HEK293 (cell line): Measurements from ENCODE around the gene SH3GLB1.

Source experiments
- BCL11A ChIP-seq: fragments of 450-650 bp; formaldehyde crosslinking; IDR thresholded peaks from 2 replicates; pipeline ENCODE4 v1.5.1; 2016; ENCODE audit warnings: low read depth, missing biosample characterization, missing genetic modification characterization
- FEZF1 ChIP-seq: fragments of 450-650 bp; formaldehyde crosslinking; IDR thresholded peaks from 2 replicates; pipeline ENCODE4 v1.5.1; 2016; ENCODE audit warnings: missing biosample characterization, missing genetic modification characterization
- GLIS1 ChIP-seq: fragments of 450-650 bp; formaldehyde crosslinking; IDR thresholded peaks from 2 replicates; pipeline ENCODE4 v1.5.1; 2016; ENCODE audit warnings: missing biosample characterization, missing genetic modification characterization
- HOXC10 ChIP-seq: sonication (generic); formaldehyde crosslinking; IDR thresholded peaks from 2 replicates; pipeline ENCODE4 v1.8.1; 2023; ENCODE audit warnings: mild to moderate bottlenecking, missing genetic modification reagents
- IKZF3 ChIP-seq: fragments of 450-650 bp; IDR thresholded peaks from 2 replicates; pipeline ENCODE4 v1.5.0; 2018; ENCODE audit warnings: missing biosample characterization, mild to moderate bottlenecking, missing genetic modification characterization, moderate library complexity
- RBAK ChIP-seq: fragments of 450-650 bp; formaldehyde crosslinking; IDR thresholded peaks from 2 replicates; pipeline ENCODE4 v1.5.1; 2016; ENCODE audit warnings: missing biosample characterization, missing genetic modification characterization
- WT1 ChIP-seq: fragments of 450-650 bp; formaldehyde crosslinking; IDR thresholded peaks from 2 replicates; pipeline ENCODE4 v1.5.1; 2016; ENCODE audit warnings: missing biosample characterization, missing genetic modification characterization
- ZBTB17 ChIP-seq: fragments of 450-650 bp; formaldehyde crosslinking; IDR thresholded peaks from 2 replicates; pipeline ENCODE4 v1.5.1; 2016; ENCODE audit warnings: missing biosample characterization, missing genetic modification characterization
- ZBTB21 ChIP-seq: fragments of 450-650 bp; formaldehyde crosslinking; IDR thresholded peaks from 2 replicates; pipeline ENCODE4 v1.5.1; 2017; ENCODE audit warnings: missing biosample characterization, missing genetic modification characterization
- ZIC2 ChIP-seq: fragments of 450-650 bp; formaldehyde crosslinking; IDR thresholded peaks from 2 replicates; pipeline ENCODE4 v1.5.1; 2016; ENCODE audit warnings: missing biosample characterization, missing genetic modification characterization
- ZNF132 ChIP-seq: fragments of 450-650 bp; formaldehyde crosslinking; IDR thresholded peaks from 2 replicates; pipeline ENCODE4 v1.5.1; 2017; ENCODE audit warnings: missing biosample characterization, missing genetic modification characterization, borderline replicate concordance
- ZNF155 ChIP-seq: fragments of 450-650 bp; formaldehyde crosslinking; IDR thresholded peaks from 2 replicates; pipeline ENCODE4 v1.5.1; 2016; ENCODE audit warnings: missing biosample characterization, missing genetic modification characterization
- ZNF184 ChIP-seq: fragments of 450-650 bp; IDR thresholded peaks from 2 replicates; pipeline ENCODE4 v1.5.1; 2018; ENCODE audit warnings: missing biosample characterization, mild to moderate bottlenecking, missing genetic modification characterization
- ZNF221 ChIP-seq: fragments of 450-650 bp; formaldehyde crosslinking; IDR thresholded peaks from 2 replicates; pipeline ENCODE4 v1.5.1; 2017; ENCODE audit warnings: missing biosample characterization, missing genetic modification characterization, borderline replicate concordance
- ZNF223 ChIP-seq: fragments of 450-650 bp; formaldehyde crosslinking; IDR thresholded peaks from 2 replicates; pipeline ENCODE4 v1.5.1; 2016; ENCODE audit warnings: missing biosample characterization, missing genetic modification characterization
- ZNF24 ChIP-seq: fragments of 450-650 bp; formaldehyde crosslinking; IDR thresholded peaks from 2 replicates; pipeline ENCODE4 v1.5.1; 2016; ENCODE audit warnings: missing biosample characterization, missing genetic modification characterization
- ZNF335 ChIP-seq: fragments of 450-650 bp; formaldehyde crosslinking; conservative IDR thresholded peaks from 2 replicates; pipeline ENCODE4 v1.5.1; 2016; ENCODE audit warnings: missing biosample characterization, missing genetic modification characterization
- ZNF341 ChIP-seq: fragments of 450-650 bp; formaldehyde crosslinking; IDR thresholded peaks from 2 replicates; pipeline ENCODE4; 2016; ENCODE audit warnings: low read depth, missing biosample characterization, missing genetic modification characterization
- ZNF391 ChIP-seq: fragments of 450-650 bp; formaldehyde crosslinking; IDR thresholded peaks from 2 replicates; pipeline ENCODE4 v1.5.1; 2016; ENCODE audit warnings: low read depth, missing biosample characterization, missing genetic modification characterization, borderline replicate concordance
- ZNF394 ChIP-seq: fragments of 450-650 bp; formaldehyde crosslinking; IDR thresholded peaks from 2 replicates; pipeline ENCODE4 v1.5.1; 2016; ENCODE audit warnings: missing biosample characterization, missing genetic modification characterization, mild to moderate bottlenecking, moderate library complexity, borderline replicate concordance
- ZNF529 ChIP-seq: fragments of 450-650 bp; formaldehyde crosslinking; IDR thresholded peaks from 2 replicates; pipeline ENCODE4 v1.5.1; 2017; ENCODE audit warnings: missing genetic modification characterization, missing biosample characterization; ENCODE audit not compliant: insufficient replicate concordance
- ZNF549 ChIP-seq: fragments of 450-650 bp; IDR thresholded peaks from 2 replicates; pipeline ENCODE4 v1.5.1; 2018; ENCODE audit warnings: missing biosample characterization, missing genetic modification characterization, mild to moderate bottlenecking, inconsistent platforms, moderate library complexity
- ZNF555 ChIP-seq: fragments of 450-650 bp; formaldehyde crosslinking; conservative IDR thresholded peaks from 2 replicates; pipeline ENCODE4 v1.5.1; 2017; ENCODE audit warnings: missing biosample characterization, mild to moderate bottlenecking, missing genetic modification characterization, inconsistent platforms
- ZNF585B ChIP-seq: fragments of 450-650 bp; formaldehyde crosslinking; IDR thresholded peaks from 2 replicates; pipeline ENCODE4 v1.5.1; 2016; ENCODE audit warnings: missing biosample characterization, missing genetic modification characterization
- ZNF707 ChIP-seq: fragments of 450-650 bp; formaldehyde crosslinking; IDR thresholded peaks from 2 replicates; pipeline ENCODE4 v1.5.1; 2016; ENCODE audit warnings: missing biosample characterization, missing genetic modification characterization
- ZNF747 ChIP-seq: fragments of 450-650 bp; formaldehyde crosslinking; IDR thresholded peaks from 2 replicates; pipeline ENCODE4 v1.5.1; 2016; ENCODE audit warnings: missing biosample characterization, missing genetic modification characterization
- ZNF76 ChIP-seq: fragments of 450-650 bp; formaldehyde crosslinking; IDR thresholded peaks from 2 replicates; pipeline ENCODE4; 2016; ENCODE audit warnings: low read depth, missing biosample characterization, missing genetic modification characterization, borderline replicate concordance
- TF ChIP-seq, protein P1 (sequence below): fragments of 450-650 bp; formaldehyde crosslinking; conservative IDR thresholded peaks from 2 replicates; pipeline ENCODE4 v1.5.1; 2016; ENCODE audit warnings: low read depth, missing biosample characterization, missing genetic modification characterization
- TF ChIP-seq, protein P2 (sequence below): fragments of 450-650 bp; formaldehyde crosslinking; IDR thresholded peaks from 2 replicates; pipeline ENCODE4 v1.5.1; 2016; ENCODE audit warnings: missing biosample characterization, missing genetic modification characterization
- TF ChIP-seq, protein P3 (sequence below): fragments of 450-650 bp; IDR thresholded peaks from 2 replicates; pipeline ENCODE4 v1.5.1; 2018; ENCODE audit warnings: missing biosample characterization, mild to moderate bottlenecking, missing genetic modification characterization
- TF ChIP-seq, protein P4 (sequence below): fragments of 450-650 bp; formaldehyde crosslinking; IDR thresholded peaks from 2 replicates; pipeline ENCODE4 v1.5.1; 2016; ENCODE audit warnings: missing biosample characterization, missing genetic modification characterization, borderline replicate concordance

SH3GLB1 gene

DNA sequence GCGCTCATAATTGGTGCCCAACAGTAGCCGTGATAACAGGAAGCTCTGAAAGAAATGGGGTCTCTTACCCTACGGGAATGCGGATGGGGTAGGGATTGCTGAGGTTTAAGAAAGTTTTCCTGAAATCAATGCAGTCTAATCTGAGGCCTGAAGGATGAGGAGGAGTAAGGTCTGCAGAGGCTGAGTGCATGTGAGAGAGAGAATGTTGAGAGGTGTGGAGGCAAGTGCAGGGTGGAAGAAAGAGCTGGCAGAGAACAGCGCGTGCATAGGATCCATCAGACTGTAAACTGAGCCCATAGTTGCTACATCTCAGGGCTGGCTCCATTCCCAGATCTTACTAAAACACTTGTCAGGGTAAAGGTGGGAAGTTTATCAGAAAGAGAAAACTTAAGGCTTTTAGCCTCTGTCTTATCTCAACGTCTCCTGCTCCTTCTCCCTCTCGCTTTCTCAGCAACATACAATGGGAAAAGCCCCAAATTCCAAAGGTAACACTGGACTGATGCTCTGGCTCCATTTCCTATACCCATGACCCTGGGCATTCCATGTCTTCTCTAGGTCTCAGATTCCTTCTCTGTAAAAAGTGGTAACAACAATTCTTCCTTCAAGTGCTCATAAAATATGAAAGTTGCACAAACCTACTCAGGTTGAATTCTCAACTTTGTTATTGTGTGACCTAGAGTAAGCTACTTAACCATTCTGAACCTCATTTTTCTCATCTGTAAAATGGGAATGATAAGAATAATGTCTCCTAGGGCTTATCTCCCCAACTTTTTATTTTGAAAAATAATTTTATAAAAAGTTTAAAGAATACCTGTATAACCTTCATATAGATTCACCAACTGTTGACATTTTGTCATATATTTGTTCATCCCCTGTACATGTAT lies 75.2 kb downstream of the SH3GLB1 start (continued):
- TF ChIP-seq, protein P1, sequence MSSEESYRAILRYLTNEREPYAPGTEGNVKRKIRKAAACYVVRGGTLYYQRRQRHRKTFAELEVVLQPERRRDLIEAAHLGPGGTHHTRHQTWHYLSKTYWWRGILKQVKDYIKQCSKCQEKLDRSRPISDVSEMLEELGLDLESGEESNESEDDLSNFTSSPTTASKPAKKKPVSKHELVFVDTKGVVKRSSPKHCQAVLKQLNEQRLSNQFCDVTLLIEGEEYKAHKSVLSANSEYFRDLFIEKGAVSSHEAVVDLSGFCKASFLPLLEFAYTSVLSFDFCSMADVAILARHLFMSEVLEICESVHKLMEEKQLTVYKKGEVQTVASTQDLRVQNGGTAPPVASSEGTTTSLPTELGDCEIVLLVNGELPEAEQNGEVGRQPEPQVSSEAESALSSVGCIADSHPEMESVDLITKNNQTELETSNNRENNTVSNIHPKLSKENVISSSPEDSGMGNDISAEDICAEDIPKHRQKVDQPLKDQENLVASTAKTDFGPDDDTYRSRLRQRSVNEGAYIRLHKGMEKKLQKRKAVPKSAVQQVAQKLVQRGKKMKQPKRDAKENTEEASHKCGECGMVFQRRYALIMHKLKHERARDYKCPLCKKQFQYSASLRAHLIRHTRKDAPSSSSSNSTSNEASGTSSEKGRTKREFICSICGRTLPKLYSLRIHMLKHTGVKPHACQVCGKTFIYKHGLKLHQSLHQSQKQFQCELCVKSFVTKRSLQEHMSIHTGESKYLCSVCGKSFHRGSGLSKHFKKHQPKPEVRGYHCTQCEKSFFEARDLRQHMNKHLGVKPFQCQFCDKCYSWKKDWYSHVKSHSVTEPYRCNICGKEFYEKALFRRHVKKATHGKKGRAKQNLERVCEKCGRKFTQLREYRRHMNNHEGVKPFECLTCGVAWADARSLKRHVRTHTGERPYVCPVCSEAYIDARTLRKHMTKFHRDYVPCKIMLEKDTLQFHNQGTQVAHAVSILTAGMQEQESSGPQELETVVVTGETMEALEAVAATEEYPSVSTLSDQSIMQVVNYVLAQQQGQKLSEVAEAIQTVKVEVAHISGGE (tag by site-specific recombination): 0 out of 2 replicates have a peak, but pooled peaks have one; percentile 7
- no peak; the same call in 1 of the 2 replicates for TF ChIP-seq ZNF184
- TF ChIP-seq, protein P2, sequence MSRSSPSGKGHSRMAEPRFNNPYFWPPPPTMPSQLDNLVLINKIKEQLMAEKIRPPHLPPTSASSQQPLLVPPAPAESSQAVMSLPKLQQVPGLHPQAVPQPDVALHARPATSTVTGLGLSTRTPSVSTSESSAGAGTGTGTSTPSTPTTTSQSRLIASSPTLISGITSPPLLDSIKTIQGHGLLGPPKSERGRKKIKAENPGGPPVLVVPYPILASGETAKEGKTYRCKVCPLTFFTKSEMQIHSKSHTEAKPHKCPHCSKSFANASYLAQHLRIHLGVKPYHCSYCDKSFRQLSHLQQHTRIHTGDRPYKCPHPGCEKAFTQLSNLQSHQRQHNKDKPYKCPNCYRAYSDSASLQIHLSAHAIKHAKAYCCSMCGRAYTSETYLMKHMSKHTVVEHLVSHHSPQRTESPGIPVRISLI (tag by site-specific recombination): no peak
- no peak for TF ChIP-seq ZNF555 (tag by site-specific recombination)
- peak; percentile 83 for TF ChIP-seq ZBTB17 (tag by site-specific recombination)
- TF ChIP-seq ZNF24 (tag by site-specific recombination): peak; percentile 26
- no peak for TF ChIP-seq ZNF223 (tag by site-specific recombination)
- TF ChIP-seq ZNF529 (tag by site-specific recombination): no peak
- no peak for TF ChIP-seq GLIS1 (tag by site-specific recombination)
- TF ChIP-seq ZNF549 (tag by site-specific recombination): no peak
- TF ChIP-seq, protein P3, sequence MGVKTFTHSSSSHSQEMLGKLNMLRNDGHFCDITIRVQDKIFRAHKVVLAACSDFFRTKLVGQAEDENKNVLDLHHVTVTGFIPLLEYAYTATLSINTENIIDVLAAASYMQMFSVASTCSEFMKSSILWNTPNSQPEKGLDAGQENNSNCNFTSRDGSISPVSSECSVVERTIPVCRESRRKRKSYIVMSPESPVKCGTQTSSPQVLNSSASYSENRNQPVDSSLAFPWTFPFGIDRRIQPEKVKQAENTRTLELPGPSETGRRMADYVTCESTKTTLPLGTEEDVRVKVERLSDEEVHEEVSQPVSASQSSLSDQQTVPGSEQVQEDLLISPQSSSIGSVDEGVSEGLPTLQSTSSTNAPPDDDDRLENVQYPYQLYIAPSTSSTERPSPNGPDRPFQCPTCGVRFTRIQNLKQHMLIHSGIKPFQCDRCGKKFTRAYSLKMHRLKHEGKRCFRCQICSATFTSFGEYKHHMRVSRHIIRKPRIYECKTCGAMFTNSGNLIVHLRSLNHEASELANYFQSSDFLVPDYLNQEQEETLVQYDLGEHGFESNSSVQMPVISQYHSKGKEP (tag by site-specific recombination): peak; percentile 7; the same call in 1 of the 2 replicates
- no peak for TF ChIP-seq ZBTB21 (tag by site-specific recombination)
- no peak for TF ChIP-seq BCL11A (tag by site-specific recombination)
- TF ChIP-seq, protein P4, sequence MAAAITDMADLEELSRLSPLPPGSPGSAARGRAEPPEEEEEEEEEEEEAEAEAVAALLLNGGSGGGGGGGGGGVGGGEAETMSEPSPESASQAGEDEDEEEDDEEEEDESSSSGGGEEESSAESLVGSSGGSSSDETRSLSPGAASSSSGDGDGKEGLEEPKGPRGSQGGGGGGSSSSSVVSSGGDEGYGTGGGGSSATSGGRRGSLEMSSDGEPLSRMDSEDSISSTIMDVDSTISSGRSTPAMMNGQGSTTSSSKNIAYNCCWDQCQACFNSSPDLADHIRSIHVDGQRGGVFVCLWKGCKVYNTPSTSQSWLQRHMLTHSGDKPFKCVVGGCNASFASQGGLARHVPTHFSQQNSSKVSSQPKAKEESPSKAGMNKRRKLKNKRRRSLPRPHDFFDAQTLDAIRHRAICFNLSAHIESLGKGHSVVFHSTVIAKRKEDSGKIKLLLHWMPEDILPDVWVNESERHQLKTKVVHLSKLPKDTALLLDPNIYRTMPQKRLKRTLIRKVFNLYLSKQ (tag by site-specific recombination): no peak
- no peak for TF ChIP-seq WT1 (tag by site-specific recombination)
- peak; percentile 80 for TF ChIP-seq ZNF335
- no peak for TF ChIP-seq ZNF221 (tag by site-specific recombination)
- no peak for TF ChIP-seq ZIC2
- TF ChIP-seq ZNF747 (tag by site-specific recombination): no peak
- TF ChIP-seq FEZF1 (tag by site-specific recombination): peak; percentile 85
- peak; percentile 73 for TF ChIP-seq IKZF3 (tag by site-specific recombination)
- no peak for TF ChIP-seq HOXC10 (CRISPR knock-in tag)
- no peak for TF ChIP-seq ZNF76 (tag by site-specific recombination)
- TF ChIP-seq ZNF391 (tag by site-specific recombination): no peak
- no peak for TF ChIP-seq ZNF707 (tag by site-specific recombination)
- no peak for TF ChIP-seq ZNF585B (tag by site-specific recombination)
- no peak for TF ChIP-seq ZNF132 (tag by site-specific recombination)
- TF ChIP-seq ZNF394: no peak; the same call in 1 of the 2 replicates
- peak; percentile 85 for TF ChIP-seq ZNF341 (tag by site-specific recombination)
- no peak for TF ChIP-seq RBAK (tag by site-specific recombination)
- TF ChIP-seq ZNF155 (tag by site-specific recombination): no peak
